Chondrocyte (in vitro differentiated cells): ENCODE data around the gene NSG2. TPM values are rescaled to one million over a fixed set of nuclear protein-coding genes. Genes with fewer than 3 reads are reported as not detected.
"Not testable (repeated sequence)": the region's sequence is repeated elsewhere in the genome, so short reads cannot be mapped to it uniquely, and the experiment has no call there.

Experiments used
- DNase-seq: peaks from one replicate; pipeline ENCODE4 v3.0.0; 2021; ENCODE audit warnings: mixed read lengths, low spot score
- H3K27ac Mint-ChIP-seq: one replicate; pipeline ENCODE4 v1.8.0; 2021; ENCODE audit warnings: mild to moderate bottlenecking, moderate library complexity, mixed read lengths; ENCODE audit not compliant: unreplicated experiment
- H3K27me3 Mint-ChIP-seq: 2 replicates; pipeline ENCODE4 v1.8.0; 2021; ENCODE audit warnings: low read depth, mixed read lengths
- H3K36me3 Mint-ChIP-seq: 2 replicates; pipeline ENCODE4 v1.8.0; 2021; ENCODE audit warnings: low read depth, mixed read lengths
- H3K4me1 Mint-ChIP-seq: 2 replicates; pipeline ENCODE4 v1.8.0; 2021; ENCODE audit warnings: low read depth, mild to moderate bottlenecking, mixed read lengths
- H3K4me3 Mint-ChIP-seq: one replicate; pipeline ENCODE4 v1.8.0; 2021; ENCODE audit warnings: mild to moderate bottlenecking, moderate library complexity, mixed read lengths; ENCODE audit not compliant: unreplicated experiment
- H3K9me3 Mint-ChIP-seq: 2 replicates; pipeline ENCODE4 v1.8.0; 2021; ENCODE audit warnings: low read depth, mixed read lengths
- CTCF ChIP-seq: fragments of 200-600 bp; sonication (generic); IDR thresholded peaks from 2 replicates; pipeline ENCODE4 v1.5.0; 2021; ENCODE audit warnings: antibody characterized with exemption, mild to moderate bottlenecking, moderate library complexity
- total RNA-seq: library from RNA; stranded (reverse); gene quantifications from 3 replicates; pipeline ENCODE4 v1.2.1, GENCODE V29; 2021

Gene NSG2
- total RNA-seq, 1 donor from 2014 or later = not detected

DNA sequence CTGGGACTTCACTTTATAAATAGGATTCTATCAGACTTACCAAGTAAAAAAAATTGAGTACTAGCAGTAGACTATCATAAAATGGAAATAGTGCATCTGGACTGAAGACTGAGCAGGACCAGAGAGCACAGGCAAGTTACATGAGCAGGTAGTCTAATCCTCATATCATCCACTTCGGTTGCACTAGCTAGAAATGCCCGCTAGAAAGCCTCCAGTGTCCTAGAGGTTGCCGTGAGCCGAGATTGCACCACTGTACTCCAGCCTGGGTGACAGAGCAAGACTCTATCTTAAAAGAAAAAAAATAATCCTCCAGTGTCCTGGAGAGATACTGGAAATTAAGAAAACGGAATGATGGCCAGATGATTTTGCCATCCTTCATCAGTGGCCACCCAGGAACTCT, 36.6 kb upstream of the NSG2 start:
- Mint-ChIP-seq H3K36me3 (no peaks in the 10 kb centered on the region), H3K9me3 (no peaks in the 10 kb centered on the region), H3K27ac (no peak overlapping the region), H3K4me3 (no peak overlapping the region), H3K27me3 (peaks cover 43% of the 10 kb centered on the region), H3K4me1 (no peaks in the 10 kb centered on the region)
- no peak for DNase-seq
- TF ChIP-seq CTCF = no peak

DNA sequence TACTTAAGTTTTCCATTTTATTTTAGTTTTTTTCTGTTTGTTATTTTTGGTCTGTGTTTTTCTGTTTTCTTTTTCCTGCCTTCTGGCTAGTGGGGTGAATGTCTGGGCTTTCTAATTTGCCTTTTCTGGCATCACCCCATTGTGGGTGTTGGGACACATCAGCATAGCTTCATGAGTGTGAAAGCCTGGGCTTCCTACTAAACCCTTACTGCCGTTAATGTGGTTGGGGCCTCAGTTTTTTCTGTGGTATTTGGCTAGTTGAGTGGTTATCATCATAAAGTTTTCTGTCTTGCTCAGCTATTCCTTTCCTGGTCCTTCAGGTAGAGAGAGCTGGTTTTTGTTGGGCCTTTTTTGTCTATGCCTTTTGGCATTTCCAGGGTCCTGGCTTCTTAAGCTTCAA, 35.1 kb upstream of the NSG2 start:
- no peak overlapping the region for H3K4me3 Mint-ChIP-seq
- H3K9me3 Mint-ChIP-seq = no peaks in the 10 kb centered on the region
- no peak for TF ChIP-seq CTCF
- no peaks in the 10 kb centered on the region for H3K4me1 Mint-ChIP-seq
- DNase-seq = no peak
- peaks cover 37% of the 10 kb centered on the region for H3K27me3 Mint-ChIP-seq
- no peaks in the 10 kb centered on the region for H3K36me3 Mint-ChIP-seq
- no peak overlapping the region for H3K27ac Mint-ChIP-seq

- DNase-seq = no peak
- Mint-ChIP-seq H3K9me3 (no peaks in the 10 kb centered on the region), H3K27ac (no peak overlapping the region), H3K4me3 (no peak overlapping the region), H3K27me3 (peaks cover 30% of the 10 kb centered on the region), H3K36me3 (no peaks in the 10 kb centered on the region), H3K4me1 (no peaks in the 10 kb centered on the region)
- no peak for TF ChIP-seq CTCF
These were observed 34.1 kb upstream of the NSG2 start for GRCh38 chr5:174011441-174011840.

- not testable (repeated sequence) for H3K36me3 Mint-ChIP-seq, DNase-seq, H3K9me3 Mint-ChIP-seq, H3K4me1 Mint-ChIP-seq, H3K27ac Mint-ChIP-seq
- TF ChIP-seq CTCF = peak; percentile 77
- Mint-ChIP-seq H3K27me3 (peaks cover 37% of the 10 kb centered on the region), H3K4me3 (peak overlapping the region; percentile 43)
These were observed 25.2 kb upstream of the NSG2 start for GRCh38 chr5:174020069-174020927.

DNA sequence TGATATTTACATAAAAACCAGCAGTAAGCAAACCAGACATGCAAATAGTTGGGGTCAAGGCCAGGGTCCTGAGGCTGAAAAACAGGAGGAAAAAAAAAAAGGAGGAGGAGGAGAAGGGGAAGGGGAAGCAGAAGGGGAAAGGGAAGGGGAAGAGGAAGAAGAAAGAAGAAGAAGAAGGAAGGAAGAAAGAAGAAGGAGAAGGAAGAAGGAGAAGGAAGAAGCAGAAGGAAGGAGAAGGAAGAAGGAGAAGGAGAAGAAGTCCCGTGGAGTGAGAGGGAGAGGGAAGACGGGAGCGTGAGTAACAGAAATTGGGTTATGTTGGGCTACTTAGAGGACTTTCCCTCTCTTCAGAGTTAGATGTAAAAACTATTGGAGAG, 24.6 kb upstream of the NSG2 start:
- peaks cover 4% of the 10 kb centered on the region for H3K9me3 Mint-ChIP-seq
- peaks cover 43% of the 10 kb centered on the region for H3K27me3 Mint-ChIP-seq
- no peak overlapping the region for H3K4me3 Mint-ChIP-seq
- no peak for DNase-seq
- H3K36me3 Mint-ChIP-seq = no peaks in the 10 kb centered on the region
- TF ChIP-seq CTCF = no peak
- peaks cover 6% of the 10 kb centered on the region for H3K4me1 Mint-ChIP-seq
- no peak overlapping the region for H3K27ac Mint-ChIP-seq
